WTC11 (cell line): Measurements from ENCODE around the gene CRBN. TPM values are rescaled to one million over a fixed set of nuclear protein-coding genes. Genes with fewer than 3 reads are reported as not detected.

Experiments used
- ATAC-seq: fragments of 200-7000 bp; cut with Tn5 transposase; 2 replicates; pipeline ENCODE4 v1.10.0; 2021; ENCODE audit warnings: mild to moderate bottlenecking, moderate library complexity
- CTCF ChIA-PET: fragments of 300-600 bp; sonication (Branson Sonifier 250); formaldehyde crosslinking; loops from one replicate; lab custom pipeline; 2021; ENCODE audit warnings: antibody characterized with exemption; lab: Charles Lee
- POLR2A ChIA-PET: fragments of 350-600 bp; sonication (Branson Sonifier 250); formaldehyde crosslinking; loops from one replicate; lab custom pipeline; 2021; ENCODE audit warnings: antibody characterized with exemption; lab: Charles Lee
- DNase-seq: peaks from one replicate; pipeline ENCODE4 v3.0.0; 2021; ENCODE audit warnings: low spot score
- H3K27ac Mint-ChIP-seq: 2 replicates; pipeline ENCODE4 v1.8.0; 2021; ENCODE audit warnings: mixed read lengths
- H3K27me3 Mint-ChIP-seq: 2 replicates; pipeline ENCODE4 v1.8.0; 2021; ENCODE audit warnings: low read depth, mild to moderate bottlenecking, moderate library complexity, mixed read lengths
- H3K36me3 Mint-ChIP-seq: 2 replicates; pipeline ENCODE4 v1.8.0; 2021; ENCODE audit warnings: mixed read lengths
- H3K4me1 Mint-ChIP-seq: 2 replicates; pipeline ENCODE4 v1.8.0; 2022; ENCODE audit warnings: mixed read lengths
- H3K4me3 Mint-ChIP-seq: 2 replicates; pipeline ENCODE4 v1.8.0; 2021; ENCODE audit warnings: mild to moderate bottlenecking, moderate library complexity, mixed read lengths
- H3K9me3 Mint-ChIP-seq: 2 replicates; pipeline ENCODE4 v1.8.0; 2021; ENCODE audit warnings: mixed read lengths
- ARID4B ChIP-seq: sonication (generic); formaldehyde crosslinking; IDR thresholded peaks from 2 replicates; pipeline ENCODE4 v1.8.0; 2023; ENCODE audit warnings: missing genetic modification reagents, mild to moderate bottlenecking, borderline replicate concordance
- ATF2 ChIP-seq: sonication (generic); formaldehyde crosslinking; IDR thresholded peaks from 2 replicates; pipeline ENCODE4 v1.8.1; 2022; ENCODE audit warnings: low read depth, missing genetic modification reagents, borderline replicate concordance
- CREM ChIP-seq: sonication (generic); formaldehyde crosslinking; IDR thresholded peaks from 2 replicates; pipeline ENCODE4 v1.8.1; 2022; ENCODE audit warnings: mild to moderate bottlenecking, missing genetic modification reagents, moderate library complexity
- CTCF ChIP-seq: fragments of 200-600 bp; IDR thresholded peaks from 2 replicates; pipeline ENCODE4 v1.8.0; 2022; ENCODE audit warnings: antibody characterized with exemption
- E2F4 ChIP-seq: sonication (generic); formaldehyde crosslinking; IDR thresholded peaks from 2 replicates; pipeline ENCODE4 v1.8.1; 2022; ENCODE audit warnings: low read depth, mild to moderate bottlenecking, moderate library complexity, missing genetic modification reagents, borderline replicate concordance
- ERG ChIP-seq: fragments of 250-450 bp; sonication (Bioruptor Pico); IDR thresholded peaks from 2 replicates; pipeline ENCODE4 v1.8.0; 2021; ENCODE audit warnings: mild to moderate bottlenecking
- FOXJ3 ChIP-seq: sonication (generic); formaldehyde crosslinking; IDR thresholded peaks from 2 replicates; pipeline ENCODE4 v1.9.0; 2021; ENCODE audit warnings: missing genetic modification reagents, mild to moderate bottlenecking, borderline replicate concordance
- GRHL2 ChIP-seq: fragments of 250-450 bp; sonication (Bioruptor Pico); IDR thresholded peaks from 2 replicates; pipeline ENCODE4 v1.8.0; 2022; ENCODE audit warnings: mild to moderate bottlenecking, moderate library complexity; ENCODE audit not compliant: insufficient replicate concordance, severe bottlenecking
- JUN ChIP-seq: sonication (generic); formaldehyde crosslinking; IDR thresholded peaks from 2 replicates; pipeline ENCODE4 v1.8.0; 2023; ENCODE audit warnings: mild to moderate bottlenecking, missing genetic modification reagents
- MYBL2 ChIP-seq: sonication (generic); formaldehyde crosslinking; IDR thresholded peaks from 2 replicates; pipeline ENCODE4 v1.8.1; 2023; ENCODE audit warnings: mild to moderate bottlenecking, moderate library complexity, missing genetic modification reagents
- OVOL2 ChIP-seq: fragments of 250-450 bp; sonication (Bioruptor Pico); IDR thresholded peaks from 2 replicates; pipeline ENCODE4 v1.9.0; 2021; ENCODE audit warnings: mild to moderate bottlenecking, borderline replicate concordance
- PREB ChIP-seq: sonication (generic); formaldehyde crosslinking; IDR thresholded peaks from 2 replicates; pipeline ENCODE4 v1.8.1; 2022; ENCODE audit warnings: mild to moderate bottlenecking, missing genetic modification reagents, moderate library complexity, borderline replicate concordance
- ZNF219 ChIP-seq: sonication (generic); formaldehyde crosslinking; IDR thresholded peaks from 2 replicates; pipeline ENCODE4 v1.8.0; 2023; ENCODE audit warnings: missing genetic modification reagents, mild to moderate bottlenecking, borderline replicate concordance
- ZNF671 ChIP-seq: fragments of 250-450 bp; sonication (Bioruptor Pico); IDR thresholded peaks from 2 replicates; pipeline ENCODE4 v1.8.0; 2021; ENCODE audit warnings: mild to moderate bottlenecking
- total RNA-seq: library from RNA; stranded (reverse); gene quantifications from 3 replicates; pipeline ENCODE4 v1.2.3, GENCODE V29; 2021

Gene CRBN
- total RNA-seq, 1 experiment from 2014 or later = 24.4 TPM

- TF ChIP-seq ARID4B (CRISPR knock-in tag) (no peak), PREB (no peak), ZNF219 (no peak), E2F4 (CRISPR knock-in tag) (no peak), GRHL2 (CRISPR knock-in tag) (no peak), MYBL2 (CRISPR knock-in tag) (no peak), ERG (CRISPR knock-in tag) (no peak), CREM (no peak), FOXJ3 (CRISPR knock-in tag) (no peak)
- TF ChIP-seq, all 79 proteins: peak for 0
Measured at GRCh38 chr3:3201611-3202010, 22.1 kb upstream of the CRBN start (continued).

- H3K36me3 Mint-ChIP-seq = peaks cover 9% of the 10 kb centered on the region; the same call in 1 of the 2 replicates
Measured at GRCh38 chr3:3200632-3201212, 21.2 kb upstream of the CRBN start.

More at GRCh38 chr3:3200632-3201212, 21.2 kb upstream of the CRBN start:
- ATAC-seq = peak; percentile 66
- ChIA-PET POLR2A (interaction anchor here (0.5 kb wide), 1 partner anchor 586 kb away, joined by 4 read pairs; no protein-coding TSS in a partner anchor), CTCF (interaction anchor here (0.6 to 3.5 kb wide), 12 partner anchors 23 to 1433 kb away, joined by 3 to 20 read pairs (median 3); no protein-coding TSS in a partner anchor)
- Mint-ChIP-seq H3K4me3 (no peak overlapping the region), H3K27me3 (peaks cover 8% of the 10 kb centered on the region; the same call in 1 of the 2 replicates), H3K4me1 (no peaks in the 10 kb centered on the region), H3K27ac (no peak overlapping the region), H3K9me3 (peaks cover 21% of the 10 kb centered on the region)
- DNase-seq = peak; percentile 33
- TF ChIP-seq CTCF (peak; percentile 49), JUN (CRISPR knock-in tag) (no peak), ZNF671 (CRISPR knock-in tag) (no peak), ATF2 (no peak), OVOL2 (CRISPR knock-in tag) (no peak)
